Measurements from ENCODE around the gene PTPRN2.
"Not testable (repeated sequence)": the region's sequence is repeated elsewhere in the genome, so short reads cannot be mapped to it uniquely, and the experiment has no call there.

The PTPRN2 gene

DNA sequence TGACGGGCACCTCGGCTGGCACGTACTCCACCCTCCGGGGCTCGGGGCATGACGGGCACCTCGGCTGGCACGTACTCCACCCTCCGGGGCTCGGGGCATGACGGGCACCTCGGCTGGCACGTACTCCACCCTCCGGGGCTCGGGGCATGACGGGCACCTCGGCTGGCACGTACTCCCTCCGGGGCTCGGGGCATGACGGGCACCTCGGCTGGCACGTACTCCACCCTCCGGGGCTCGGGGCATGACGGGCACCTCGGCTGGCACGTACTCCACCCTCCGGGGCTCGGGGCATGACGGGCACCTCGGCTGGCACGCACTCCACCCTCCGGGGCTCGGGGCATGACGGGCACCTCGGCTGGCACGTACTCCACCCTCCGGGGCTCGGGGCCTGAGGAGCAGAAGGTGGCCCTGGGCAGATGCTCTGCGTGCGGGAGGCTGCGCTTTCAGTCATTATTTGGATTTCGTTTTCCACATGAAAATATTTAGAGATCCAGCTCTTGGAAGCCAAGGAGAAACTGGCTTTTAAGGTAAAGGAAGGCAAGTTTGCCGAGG lies 1086.6 kb downstream of the PTPRN2 start:
- not testable (repeated sequence) for FAIRE-seq

DNA sequence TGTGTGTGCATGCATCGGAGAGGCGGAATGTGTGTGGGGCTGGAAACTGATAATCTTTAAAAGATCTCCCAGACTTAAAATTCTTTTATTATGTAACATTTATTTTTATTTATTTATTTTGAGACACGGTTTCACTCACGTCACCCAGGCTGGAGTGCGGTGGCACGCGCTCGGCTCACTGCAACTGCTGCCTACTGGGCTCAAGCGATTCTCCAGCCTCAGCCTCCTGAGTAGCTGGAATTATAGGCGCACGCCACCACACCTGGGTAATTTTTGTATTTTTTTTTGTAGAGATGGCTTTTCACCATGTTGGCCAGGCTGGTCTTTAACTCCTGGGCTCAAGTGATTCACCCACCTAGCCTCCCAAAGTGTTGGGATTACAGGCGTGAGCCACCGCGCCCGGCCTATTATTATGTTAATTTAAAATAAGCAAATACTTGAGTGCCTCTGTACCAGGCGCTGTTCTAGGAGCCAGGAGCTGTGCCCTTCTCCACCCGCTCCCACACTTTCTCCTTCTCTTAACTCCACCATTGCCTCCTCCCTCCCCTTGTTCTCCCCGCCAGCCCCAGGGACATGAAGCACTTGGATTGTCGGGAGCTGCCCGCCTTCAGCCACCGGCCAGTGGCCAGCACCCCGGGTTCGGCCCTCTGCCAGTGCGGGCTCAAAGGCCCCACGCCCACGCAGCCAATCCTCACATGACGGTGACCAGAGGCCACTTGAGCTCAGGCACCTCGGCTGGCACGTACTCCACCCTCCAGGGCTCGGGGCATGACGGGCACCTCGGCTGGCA lies 1087.3 kb downstream of the PTPRN2 start:
- FAIRE-seq: no peak

DNA sequence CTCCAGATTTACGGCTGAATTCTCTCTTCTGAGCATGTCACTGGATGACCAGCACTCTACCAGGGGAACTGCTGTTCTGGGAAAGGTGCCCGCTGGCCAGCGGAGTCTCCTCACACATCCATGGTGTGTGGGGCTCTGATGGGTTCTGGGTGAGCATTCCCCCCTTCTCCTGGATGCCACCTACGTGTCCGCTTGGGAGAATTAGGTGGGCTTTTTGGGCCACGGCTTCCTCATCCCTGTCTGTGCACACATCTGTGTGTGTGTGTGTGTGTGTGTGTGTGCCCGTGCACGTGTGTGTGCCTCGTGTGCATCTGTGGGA lies 1087.8 kb downstream of the PTPRN2 start:
- no peak for FAIRE-seq

DNA sequence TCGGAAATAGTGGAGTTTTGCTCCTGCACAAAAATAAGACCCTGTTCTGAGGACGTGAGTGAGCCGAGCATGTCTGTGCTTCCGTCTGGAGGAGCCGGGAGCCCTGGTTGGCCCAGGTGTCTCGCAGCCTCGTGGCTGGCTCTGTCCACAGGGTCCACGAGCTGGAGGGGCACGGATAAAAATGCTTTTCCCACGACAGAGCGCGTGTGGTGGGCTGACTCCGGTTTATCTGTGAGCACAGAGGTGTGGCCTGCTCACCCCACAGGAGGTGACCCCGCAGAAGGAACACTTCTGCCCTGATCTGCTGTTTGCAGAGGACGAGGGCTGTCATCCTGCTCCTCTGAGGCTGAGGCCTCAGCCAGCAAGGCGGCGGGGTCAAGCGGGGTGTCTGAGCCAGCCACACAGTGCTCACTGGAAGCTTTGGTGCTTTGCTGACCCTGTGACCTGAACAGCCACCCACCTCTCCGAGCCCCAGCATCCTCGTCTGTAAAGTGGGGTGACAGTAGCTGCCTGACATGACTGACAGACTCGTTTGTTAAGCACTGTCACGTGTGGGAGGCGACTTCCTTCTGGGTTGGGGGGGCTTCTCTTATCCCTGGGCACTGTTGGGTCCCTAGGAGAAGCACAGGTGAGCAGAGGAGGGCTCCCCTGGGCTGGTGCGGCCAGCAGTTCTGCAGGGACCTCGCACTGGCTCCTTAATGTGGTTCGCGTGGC lies 1088.3 kb downstream of the PTPRN2 start:
- FAIRE-seq: no peak

DNA sequence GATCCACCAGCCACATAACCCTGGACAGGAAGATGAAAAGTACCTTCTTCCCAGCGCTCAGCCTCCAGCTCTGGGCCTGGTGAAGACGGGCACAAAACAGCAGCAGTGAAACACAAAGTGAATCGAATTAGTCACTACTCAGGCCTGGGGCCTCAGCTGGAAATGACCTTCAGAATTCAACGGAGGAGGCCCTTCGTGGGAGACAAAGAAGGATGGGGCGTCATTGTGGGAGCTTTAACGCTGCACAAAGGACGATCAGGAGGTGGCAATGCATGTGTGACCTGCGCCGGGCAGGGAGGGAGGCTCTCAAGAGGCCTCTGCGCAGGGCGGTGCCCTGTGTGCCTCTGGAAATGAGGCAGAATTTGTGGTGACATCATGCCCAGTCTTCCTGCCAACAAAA lies 1089.0 kb downstream of the PTPRN2 start:
- FAIRE-seq: no peak

DNA sequence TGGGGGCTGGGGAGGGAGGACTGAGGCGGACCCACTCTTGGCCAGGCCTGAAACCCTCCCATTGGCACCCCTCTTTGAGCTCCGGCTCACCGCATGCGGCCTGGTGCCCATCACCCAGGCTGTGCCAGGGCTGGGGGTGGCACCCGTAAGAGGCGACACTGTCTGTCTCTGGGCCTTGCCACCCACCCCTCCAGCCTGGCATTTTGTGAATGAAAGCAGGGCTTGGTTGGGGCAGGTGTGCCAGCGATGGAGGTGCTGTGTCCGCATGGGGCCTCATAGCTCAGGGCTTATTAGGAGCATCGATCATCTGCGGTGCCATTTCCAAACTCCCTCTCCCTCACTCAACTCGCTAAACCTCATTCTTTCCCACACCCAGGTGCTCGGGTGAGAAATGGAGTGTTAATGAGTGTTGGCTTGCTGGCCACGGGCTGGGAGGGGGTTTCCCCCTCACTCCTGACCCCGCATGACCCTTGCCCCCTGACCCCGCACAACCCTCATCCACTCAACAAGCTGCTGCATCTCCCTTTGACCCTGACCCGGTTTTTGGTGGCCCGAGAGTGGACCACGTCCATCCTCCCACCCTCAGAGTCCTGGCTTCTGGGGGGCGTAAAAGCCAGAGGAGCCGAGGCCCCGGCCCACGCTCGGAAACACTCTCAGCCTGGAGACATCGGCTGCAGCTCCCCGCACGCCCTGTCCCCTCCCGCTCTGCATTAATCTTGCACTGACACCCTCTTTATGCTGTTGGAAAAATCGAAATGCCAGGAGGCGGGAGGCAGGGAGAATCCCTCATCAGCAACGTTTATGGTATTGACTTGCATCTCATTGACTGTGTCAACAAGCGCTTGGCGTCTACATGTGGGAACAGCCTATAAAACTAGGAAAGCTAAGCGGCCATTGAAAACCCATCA lies 1089.6 kb downstream of the PTPRN2 start:
- no peak for FAIRE-seq

DNA sequence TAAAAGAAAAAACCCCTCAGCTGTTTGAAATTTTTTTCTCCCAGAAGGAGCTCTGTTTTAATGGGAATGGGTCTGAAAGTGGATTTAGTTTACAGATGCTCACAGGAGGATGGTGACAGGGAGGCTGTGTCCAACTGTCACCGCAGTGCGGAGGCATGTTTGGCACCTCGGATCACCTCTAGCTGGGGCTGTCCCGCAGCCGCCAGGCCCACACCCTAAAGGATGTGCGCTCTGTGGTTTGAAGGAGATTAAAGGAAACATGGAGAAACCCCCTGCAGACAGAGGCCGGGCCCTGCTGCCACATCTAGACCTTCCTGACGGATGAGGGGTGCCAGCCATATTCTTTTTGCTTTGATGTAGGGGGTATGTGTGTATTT lies 1090.3 kb downstream of the PTPRN2 start:
- FAIRE-seq: no peak

DNA sequence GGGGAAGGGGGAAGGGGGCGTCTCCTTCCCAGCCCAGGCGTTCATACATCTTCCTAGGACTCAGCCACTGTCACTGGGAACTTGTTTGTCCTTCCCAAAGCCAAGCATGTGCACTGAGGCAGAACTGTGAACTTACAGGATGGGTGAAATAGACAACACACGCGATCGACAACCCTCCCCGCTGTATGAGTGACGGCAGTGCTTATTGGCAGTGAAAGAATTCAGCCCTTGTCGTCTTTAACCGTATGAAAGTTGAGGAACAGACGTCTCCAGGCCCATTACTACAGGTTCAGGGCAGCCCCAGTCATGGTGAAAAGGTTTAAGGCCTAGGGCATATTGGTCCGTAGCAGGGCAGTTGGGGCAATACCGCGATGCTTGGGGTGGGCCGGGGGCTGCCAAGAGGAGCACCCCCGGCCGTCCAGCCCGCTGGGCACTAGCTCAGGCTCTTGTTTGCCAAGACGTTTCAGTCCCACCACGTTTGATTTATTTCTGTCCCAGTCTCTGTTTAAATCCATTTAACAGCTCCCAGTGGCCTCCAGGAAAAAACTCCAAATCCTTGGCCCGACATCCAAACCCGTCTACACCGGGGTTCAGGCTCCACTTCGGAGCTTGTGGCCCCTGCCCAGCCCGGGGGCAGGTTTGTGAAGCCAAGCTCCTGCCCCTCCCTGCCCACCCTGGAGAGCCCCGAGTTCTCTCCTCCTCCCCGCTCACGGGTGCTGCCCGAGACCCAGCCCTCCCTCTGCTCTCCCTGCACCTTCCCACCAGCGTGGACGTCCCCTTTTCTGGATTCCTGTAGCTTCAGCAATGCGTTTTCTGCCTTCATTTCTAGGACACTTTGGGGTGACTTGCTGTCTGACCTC lies 1091.0 kb downstream of the PTPRN2 start:
- no peak for FAIRE-seq

DNA sequence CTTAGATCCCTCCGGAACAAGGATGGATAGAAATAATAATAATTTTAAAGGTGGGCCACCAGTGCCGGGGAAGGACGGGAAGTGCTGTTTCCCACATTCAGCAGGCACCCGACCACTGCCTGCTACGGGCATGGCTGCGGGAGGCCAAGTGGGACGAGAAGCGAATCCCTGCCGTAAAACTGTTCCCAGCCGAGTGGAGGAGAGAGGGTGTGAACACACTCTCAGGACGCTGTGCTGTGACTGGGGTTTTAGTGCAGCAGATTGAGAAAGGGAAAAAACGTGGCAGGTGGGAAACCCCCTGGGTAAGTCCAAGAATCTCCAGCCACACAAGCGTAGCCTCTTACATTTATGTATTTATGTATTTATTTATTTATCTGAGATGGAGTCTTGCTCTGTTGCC lies 1092.0 kb downstream of the PTPRN2 start:
- FAIRE-seq: no peak

DNA sequence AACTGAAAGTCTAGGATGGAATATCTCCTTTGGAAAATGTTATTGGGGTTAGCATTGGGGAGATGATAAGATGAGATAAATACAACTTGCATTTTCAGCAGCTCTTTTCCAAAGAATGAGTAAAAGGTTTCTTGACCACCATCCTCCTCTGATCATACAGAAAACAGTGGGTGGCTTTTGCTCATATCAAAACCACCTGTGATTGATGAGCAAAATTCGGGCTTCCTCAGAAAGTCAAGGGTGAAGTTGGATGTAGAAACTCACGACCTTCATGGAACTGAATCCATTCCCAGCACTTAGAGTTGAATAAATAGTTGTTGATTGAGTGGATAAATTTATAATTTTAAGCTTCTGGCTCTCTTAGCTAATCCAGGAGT lies 1092.5 kb downstream of the PTPRN2 start:
- no peak for FAIRE-seq

DNA sequence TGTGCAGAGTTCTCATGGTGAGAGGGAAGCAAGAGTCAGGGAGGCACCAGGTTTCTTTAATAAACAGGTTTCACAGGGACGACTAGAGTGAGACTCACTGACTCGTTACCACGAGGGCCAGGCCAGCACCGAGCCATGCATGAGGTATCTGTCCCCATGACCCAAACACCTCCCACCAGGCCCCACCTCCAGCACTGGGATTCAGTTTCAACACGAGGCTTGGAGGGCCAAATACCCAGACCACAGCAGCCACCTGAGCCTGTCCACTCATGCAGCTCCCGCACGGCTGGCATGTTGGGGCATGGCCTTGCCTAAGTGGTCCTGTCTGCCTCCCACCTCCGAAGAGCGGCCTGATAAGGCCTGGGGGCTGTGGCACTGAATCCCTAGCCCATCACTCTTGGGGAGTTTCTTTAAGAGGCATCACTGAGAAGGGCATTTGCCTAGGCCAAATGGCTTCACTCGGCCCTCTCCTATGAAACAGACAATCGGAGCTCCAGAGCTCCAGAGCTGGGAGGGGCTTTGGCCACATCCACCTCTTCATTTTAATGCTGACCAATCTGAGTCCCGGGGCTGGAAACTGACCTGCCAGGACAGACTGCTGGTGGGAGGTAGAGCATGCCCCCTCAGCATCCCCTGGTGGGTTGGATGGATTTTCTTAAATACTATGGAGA lies 1093.0 kb downstream of the PTPRN2 start:
- FAIRE-seq: no peak

DNA sequence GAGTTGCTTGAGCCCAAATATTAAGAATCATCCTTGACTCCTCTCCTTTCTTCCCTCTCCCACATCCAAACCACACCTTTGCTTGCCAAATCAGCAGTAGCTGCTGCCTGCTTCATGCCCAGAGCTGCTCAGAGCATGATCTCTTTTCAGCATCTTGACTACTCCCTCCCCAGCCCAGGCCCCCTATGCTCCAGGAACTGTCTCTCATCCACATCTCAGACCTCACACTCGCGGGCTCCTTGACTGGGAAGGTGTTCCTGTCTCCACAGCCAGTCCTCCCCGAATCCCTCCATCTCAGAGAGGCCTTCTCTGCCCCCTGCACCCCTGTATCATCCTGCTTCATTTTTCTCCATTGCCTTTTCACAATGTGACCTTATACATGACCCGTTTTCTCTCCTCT lies 1093.8 kb downstream of the PTPRN2 start:
- FAIRE-seq: no peak

DNA sequence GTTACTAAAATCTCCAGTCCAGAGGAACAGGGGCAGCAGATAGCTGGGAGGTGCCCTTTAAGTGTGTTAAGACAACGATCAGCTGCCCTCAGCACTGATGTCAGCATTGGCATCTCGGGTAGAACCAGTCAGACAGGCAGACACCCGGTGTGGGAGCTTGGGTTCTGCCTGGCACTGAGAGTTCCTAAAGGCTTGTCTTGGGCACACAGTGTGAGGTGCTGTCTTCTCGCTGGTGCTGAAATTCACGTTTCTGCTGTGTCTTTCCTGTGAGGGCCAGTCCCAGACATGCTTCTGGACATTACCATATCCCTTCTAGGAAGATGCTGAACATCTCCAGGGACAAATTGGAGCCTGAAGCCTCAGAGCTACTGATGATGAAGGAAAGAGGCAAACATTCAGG lies 1094.6 kb downstream of the PTPRN2 start:
- no peak for FAIRE-seq

DNA sequence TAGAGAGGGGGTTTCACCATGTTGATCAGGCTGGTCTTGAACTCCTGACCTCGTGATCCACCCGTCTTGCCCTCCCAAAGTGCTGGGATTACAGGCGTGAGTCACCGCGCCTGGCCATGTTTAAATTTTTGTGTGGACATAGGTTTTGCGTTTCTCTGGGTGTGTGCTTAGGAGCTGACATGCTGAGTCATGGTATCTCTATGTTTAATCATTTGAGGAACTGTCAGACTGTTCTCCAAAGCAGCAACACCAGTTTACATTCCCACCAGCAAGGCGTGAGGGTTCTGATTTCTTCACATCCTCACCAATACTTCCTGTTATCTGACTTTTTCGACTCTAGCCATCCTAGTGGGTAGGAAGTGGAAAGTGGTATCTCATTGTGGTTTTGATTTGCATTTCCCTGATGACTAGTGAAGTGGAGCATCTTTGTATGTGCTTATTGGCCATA lies 1097.1 kb downstream of the PTPRN2 start:
- FAIRE-seq: no peak

DNA sequence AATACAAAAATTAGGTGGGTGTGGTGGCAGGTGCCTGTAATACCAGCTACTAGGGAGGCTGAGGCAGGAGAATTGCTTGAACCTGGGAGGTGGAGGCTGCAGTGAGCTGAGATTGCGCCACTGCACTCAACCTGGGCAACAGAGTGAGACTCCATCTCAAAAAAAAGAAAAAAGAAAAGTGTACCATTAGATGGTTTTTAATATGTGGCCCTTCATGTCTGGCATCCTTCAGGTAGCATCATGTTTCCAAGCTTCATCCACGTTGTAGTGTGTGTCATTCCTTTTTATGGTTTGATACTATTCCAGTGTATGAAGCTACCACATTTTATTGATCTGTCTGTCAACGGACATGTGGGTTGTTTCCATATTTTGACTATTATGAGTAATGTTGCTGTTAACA lies 1097.8 kb downstream of the PTPRN2 start:
- not testable (repeated sequence) for FAIRE-seq

Data from islet of Langerhans (tissue), 1 donor.